ENCODE results near the gene NUMA1.

The NUMA1 gene

GRCh38 chr11:71979094-71979493 is 101.2 kb downstream of the NUMA1 start:
- FAIRE-seq, result no peak
- DNase-seq (ENCODE audit: low spot score), result no peak

GRCh38 chr11:71977743-71978418 is 102.5 kb downstream of the NUMA1 start:
- FAIRE-seq, result no peak
- DNase-seq (ENCODE audit: low spot score), result peak; percentile 37

- FAIRE-seq, result no peak
These were observed 103.3 kb downstream of the NUMA1 start for GRCh38 chr11:71977090-71977489.

GRCh38 chr11:71976551-71976950 is 103.8 kb downstream of the NUMA1 start:
- no peak for DNase-seq (ENCODE audit: low spot score)
- FAIRE-seq, result no peak

More at GRCh38 chr11:71977090-71977489, 103.3 kb downstream of the NUMA1 start:
- DNase-seq (ENCODE audit: low spot score), result no peak

- FAIRE-seq (no peak), DNase-seq (ENCODE audit: low spot score) (peak; percentile 16)
These were observed 108.7 kb downstream of the NUMA1 start for GRCh38 chr11:71971680-71972079.

GRCh38 chr11:71964641-71965040 is 115.7 kb downstream of the NUMA1 start:
- DNase-seq (ENCODE audit: low spot score) (no peak), FAIRE-seq (no peak)

GRCh38 chr11:71963468-71963867 is 116.9 kb downstream of the NUMA1 start:
- DNase-seq (ENCODE audit: low spot score), result no peak
- FAIRE-seq, result no peak

GRCh38 chr11:71962428-71963038 is 117.8 kb downstream of the NUMA1 start:
- DNase-seq (ENCODE audit: low spot score) (peak; percentile 58), FAIRE-seq (peak; percentile 87)

- DNase-seq (ENCODE audit: low spot score) (no peak), FAIRE-seq (no peak)
These were observed 124.4 kb downstream of the NUMA1 start for GRCh38 chr11:71955898-71956456.

All from RCC 7860 (cell line).